Mesothelial cell of epicardium (in vitro differentiated cells): ENCODE results near the gene CYB5D1. TPM values are rescaled to one million over a fixed set of nuclear protein-coding genes. Genes with fewer than 3 reads are reported as not detected.

Experiments used
- DNase-seq, 2 experiments: peaks; one replicate each; pipeline ENCODE4 v3.0.0; 2021; ENCODE audit warnings: low spot score in 2 of 2; ENCODE audit not compliant: unreplicated experiment in 2 of 2
- H3K27ac Mint-ChIP-seq: 2 replicates; pipeline ENCODE4 v1.8.0; 2021; ENCODE audit warnings: mixed read lengths
- H3K27me3 Mint-ChIP-seq: 2 replicates; pipeline ENCODE4 v1.8.0; 2021; ENCODE audit warnings: low read depth, mixed read lengths
- H3K36me3 Mint-ChIP-seq: 2 replicates; pipeline ENCODE4 v1.8.0; 2021; ENCODE audit warnings: mixed read lengths
- H3K4me1 Mint-ChIP-seq: 2 replicates; pipeline ENCODE4 v1.8.0; 2021; ENCODE audit warnings: mixed read lengths
- H3K4me3 Mint-ChIP-seq: 2 replicates; pipeline ENCODE4 v1.8.0; 2021; ENCODE audit warnings: mild to moderate bottlenecking, moderate library complexity, mixed read lengths
- H3K9me3 Mint-ChIP-seq: 2 replicates; pipeline ENCODE4 v1.8.0; 2021; ENCODE audit warnings: mixed read lengths
- CTCF ChIP-seq: fragments of 200-600 bp; sonication (generic); IDR thresholded peaks from one replicate; pipeline ENCODE4 v1.5.0; 2021; ENCODE audit warnings: antibody characterized with exemption; ENCODE audit not compliant: unreplicated experiment
- total RNA-seq: library from RNA; stranded (reverse); gene quantifications from 3 replicates; pipeline ENCODE4 v1.2.1, GENCODE V29; 2021

CYB5D1 gene
- total RNA-seq, 1 donor from 2014 or later = 13.0 TPM

GRCh38 chr17:7894866-7895265 is 37.1 kb downstream of the CYB5D1 start:
- DNase-seq = no peak
- Mint-ChIP-seq H3K27me3 (no peaks in the 10 kb centered on the region), H3K4me3 (no peak overlapping the region), H3K9me3 (no peaks in the 10 kb centered on the region), H3K27ac (no peak overlapping the region), H3K36me3 (peaks cover 57% of the 10 kb centered on the region), H3K4me1 (no peaks in the 10 kb centered on the region)
- TF ChIP-seq CTCF = no peak

- no peak for TF ChIP-seq CTCF
- no peak for DNase-seq
- Mint-ChIP-seq H3K4me1 (no peaks in the 10 kb centered on the region), H3K4me3 (no peak overlapping the region), H3K9me3 (no peaks in the 10 kb centered on the region), H3K36me3 (peaks cover 64% of the 10 kb centered on the region), H3K27ac (peak overlapping the region; percentile 55), H3K27me3 (no peaks in the 10 kb centered on the region)
These were observed 39.3 kb downstream of the CYB5D1 start for GRCh38 chr17:7897090-7897489.

GRCh38 chr17:7897773-7898172 is 40.0 kb downstream of the CYB5D1 start:
- H3K27me3 Mint-ChIP-seq = no peaks in the 10 kb centered on the region
- DNase-seq = no peak
- no peak for TF ChIP-seq CTCF
- no peak overlapping the region for H3K4me3 Mint-ChIP-seq
- H3K27ac Mint-ChIP-seq = peak overlapping the region; percentile 19
- no peaks in the 10 kb centered on the region for H3K9me3 Mint-ChIP-seq
- peaks cover 67% of the 10 kb centered on the region for H3K36me3 Mint-ChIP-seq
- H3K4me1 Mint-ChIP-seq = no peaks in the 10 kb centered on the region

- H3K9me3 Mint-ChIP-seq = no peaks in the 10 kb centered on the region
- no peak for DNase-seq
- no peaks in the 10 kb centered on the region for H3K4me1 Mint-ChIP-seq
- no peak overlapping the region for H3K27ac Mint-ChIP-seq
- no peaks in the 10 kb centered on the region for H3K27me3 Mint-ChIP-seq
- no peak for TF ChIP-seq CTCF
- peaks cover 69% of the 10 kb centered on the region for H3K36me3 Mint-ChIP-seq
- no peak overlapping the region for H3K4me3 Mint-ChIP-seq
These were observed 45.6 kb downstream of the CYB5D1 start for GRCh38 chr17:7903154-7904103.

- Mint-ChIP-seq H3K36me3 (peaks cover 64% of the 10 kb centered on the region), H3K4me3 (no peak overlapping the region), H3K4me1 (peaks cover 10% of the 10 kb centered on the region), H3K27ac (no peak overlapping the region), H3K9me3 (no peaks in the 10 kb centered on the region), H3K27me3 (no peaks in the 10 kb centered on the region)
- no peak for TF ChIP-seq CTCF
- DNase-seq = no peak
These were observed 51.3 kb downstream of the CYB5D1 start for GRCh38 chr17:7909089-7909488.
